GM12878 (cell line): ENCODE results near the gene NFAT5.

Experiments
- ETV6 ChIP-seq, 2 experiments: fragments of 450-650 bp in 1 of 2; IDR thresholded peaks in 1 of 2; conservative IDR thresholded peaks in 1 of 2; 2 replicates each; pipeline ENCODE4 v1.6.1; 2014; ENCODE audit warnings: antibody characterized with exemption in 1 of 2, borderline replicate concordance in 1 of 2, low read depth in 1 of 2, mild to moderate bottlenecking in 1 of 2, moderate library complexity in 1 of 2
- EZH2 ChIP-seq: IDR thresholded peaks from 2 replicates; pipeline ENCODE4 v1.6.1; 2012; ENCODE audit warnings: low read depth, mild to moderate bottlenecking, control low read depth, inconsistent platforms, low read length, borderline replicate concordance; ENCODE audit not compliant: control insufficient read depth
- IKZF2 ChIP-seq, 2 experiments: fragments of 450-650 bp; IDR thresholded peaks; 2 replicates each; pipeline ENCODE4 v1.6.1; 2017; ENCODE audit warnings: mild to moderate bottlenecking in 2 of 2, moderate library complexity in 2 of 2
- KAT2A ChIP-seq: conservative IDR thresholded peaks from 2 replicates; pipeline ENCODE4 v1.6.1; 2011; ENCODE audit warnings: low read depth, low read length; ENCODE audit not compliant: control insufficient read depth
- NFYA ChIP-seq: IDR thresholded peaks from 2 replicates; pipeline ENCODE4 v1.6.1; 2011; ENCODE audit warnings: low read depth, mild to moderate bottlenecking, low read length, improper control_type of control experiment, borderline replicate concordance
- POLR2AphosphoS5 ChIP-seq: IDR thresholded peaks from 2 replicates; pipeline ENCODE4 v1.6.1; 2011; ENCODE audit warnings: mild to moderate bottlenecking, low read length, inconsistent platforms
- ZNF217 ChIP-seq: fragments of 450-650 bp; IDR thresholded peaks from 2 replicates; pipeline ENCODE4 v1.6.1; 2017; ENCODE audit warnings: antibody characterized with exemption, mild to moderate bottlenecking
- TF ChIP-seq, protein P1 (sequence below), 3 experiments: IDR thresholded peaks in 2 of 3; conservative IDR thresholded peaks in 1 of 3; 2 replicates each; pipeline ENCODE4 v1.5.1; 2011; ENCODE audit warnings: low read depth in 3 of 3, low read length in 3 of 3, mild to moderate bottlenecking in 3 of 3, control low read depth in 2 of 3, moderate library complexity in 2 of 3, inconsistent platforms in 1 of 3, mixed read lengths in 1 of 3; ENCODE audit not compliant: control insufficient read depth in 2 of 3, insufficient read depth in 1 of 3; ENCODE audit errors: extremely low read depth in 1 of 3

DNA sequence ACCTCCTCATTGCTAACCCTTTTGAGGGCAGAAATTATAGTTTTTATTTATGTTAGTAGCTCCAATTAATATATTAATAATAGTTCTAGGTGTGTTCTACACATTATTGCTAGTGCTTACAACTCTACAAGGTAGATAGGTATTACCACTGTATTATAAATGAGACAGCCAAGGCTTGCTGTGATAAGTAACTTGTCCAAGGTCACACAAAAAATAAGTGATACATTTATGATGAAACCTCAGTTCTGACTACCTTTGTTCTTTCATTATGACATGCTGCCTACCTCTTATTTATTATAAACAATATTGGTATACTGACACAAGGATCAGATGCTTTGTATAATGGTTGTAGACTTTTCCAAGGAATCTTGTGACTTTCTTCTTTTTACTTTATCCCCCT lies 41.2 kb downstream of the NFAT5 start:
- TF ChIP-seq, protein P1, sequence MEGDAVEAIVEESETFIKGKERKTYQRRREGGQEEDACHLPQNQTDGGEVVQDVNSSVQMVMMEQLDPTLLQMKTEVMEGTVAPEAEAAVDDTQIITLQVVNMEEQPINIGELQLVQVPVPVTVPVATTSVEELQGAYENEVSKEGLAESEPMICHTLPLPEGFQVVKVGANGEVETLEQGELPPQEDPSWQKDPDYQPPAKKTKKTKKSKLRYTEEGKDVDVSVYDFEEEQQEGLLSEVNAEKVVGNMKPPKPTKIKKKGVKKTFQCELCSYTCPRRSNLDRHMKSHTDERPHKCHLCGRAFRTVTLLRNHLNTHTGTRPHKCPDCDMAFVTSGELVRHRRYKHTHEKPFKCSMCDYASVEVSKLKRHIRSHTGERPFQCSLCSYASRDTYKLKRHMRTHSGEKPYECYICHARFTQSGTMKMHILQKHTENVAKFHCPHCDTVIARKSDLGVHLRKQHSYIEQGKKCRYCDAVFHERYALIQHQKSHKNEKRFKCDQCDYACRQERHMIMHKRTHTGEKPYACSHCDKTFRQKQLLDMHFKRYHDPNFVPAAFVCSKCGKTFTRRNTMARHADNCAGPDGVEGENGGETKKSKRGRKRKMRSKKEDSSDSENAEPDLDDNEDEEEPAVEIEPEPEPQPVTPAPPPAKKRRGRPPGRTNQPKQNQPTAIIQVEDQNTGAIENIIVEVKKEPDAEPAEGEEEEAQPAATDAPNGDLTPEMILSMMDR (IDR thresholded peaks at IDR 0.05 in 2 of 3, conservative IDR thresholded peaks at IDR 0.05 in 1 of 3; ENCODE audit: control insufficient read depth in 2 of 3, extremely low read depth in 1 of 3, insufficient read depth in 1 of 3, low read depth in 3 of 3, low read length in 3 of 3) = no peak
- TF ChIP-seq ETV6 (conservative IDR thresholded peaks at IDR 0.05 in 1 of 2, IDR thresholded peaks at IDR 0.05 in 1 of 2; ENCODE audit: borderline replicate concordance in 1 of 2, low read depth in 1 of 2) (no peak), POLR2AphosphoS5 (no peak), KAT2A (no peak), EZH2 (no peak), ZNF217 (no peak), IKZF2 (IDR thresholded peaks at IDR 0.05) (no peak), NFYA (no peak)
